IPS-18a (cell line): Measurements from ENCODE around the gene SDK2.

ENCODE experiments used
- H3K27ac ChIP-seq: one replicate; pipeline ENCODE4 v1.5.1; 2013; ENCODE audit warnings: low read length
- H3K27me3 ChIP-seq: one replicate; pipeline ENCODE4 v1.6.1; 2013; ENCODE audit warnings: mild to moderate bottlenecking, low read length; ENCODE audit not compliant: control insufficient read depth, insufficient read depth
- H3K36me3 ChIP-seq: one replicate; pipeline ENCODE4 v1.6.1; 2013; ENCODE audit warnings: low read depth, low read length; ENCODE audit not compliant: control insufficient read depth
- H3K4me1 ChIP-seq: one replicate; pipeline ENCODE4 v1.6.1; 2013; ENCODE audit warnings: low read depth, low read length; ENCODE audit not compliant: control insufficient read depth
- H3K4me3 ChIP-seq: one replicate; pipeline ENCODE4 v1.5.1; 2013; ENCODE audit warnings: low read length
- H3K9ac ChIP-seq: one replicate; pipeline ENCODE4 v1.6.1; 2013; ENCODE audit warnings: mild to moderate bottlenecking, low read length, moderate library complexity
- H3K9me3 ChIP-seq: one replicate; pipeline ENCODE4 v1.6.1; 2013; ENCODE audit warnings: low read depth, low read length; ENCODE audit not compliant: control insufficient read depth

The SDK2 gene

DNA sequence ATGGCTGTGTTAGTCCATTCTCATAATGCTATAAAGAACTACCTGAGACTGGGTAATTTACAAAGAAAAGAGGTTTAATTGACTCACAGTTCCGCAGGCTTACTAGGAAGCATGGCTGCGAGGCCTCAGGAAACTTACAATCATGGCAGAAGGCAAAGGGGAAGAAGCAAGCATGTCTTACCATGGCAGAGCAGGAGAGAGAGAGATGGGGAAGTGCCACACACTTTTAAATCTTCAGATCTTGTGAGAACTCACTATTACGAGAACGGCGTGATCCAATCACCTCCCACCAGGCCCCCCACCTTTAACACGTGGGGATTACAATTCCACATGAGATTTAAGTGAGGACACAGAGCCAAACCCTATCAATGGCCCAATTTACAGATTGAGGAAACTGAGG lies 96.5 kb downstream of the SDK2 start:
- Histone ChIP-seq H3K27me3 (no peaks in the 10 kb centered on the region), H3K9ac (no peak overlapping the region), H3K4me3 (no peak overlapping the region), H3K4me1 (peaks cover 11% of the 10 kb centered on the region), H3K9me3 (no peaks in the 10 kb centered on the region), H3K36me3 (no peaks in the 10 kb centered on the region), H3K27ac (no peak overlapping the region)

DNA sequence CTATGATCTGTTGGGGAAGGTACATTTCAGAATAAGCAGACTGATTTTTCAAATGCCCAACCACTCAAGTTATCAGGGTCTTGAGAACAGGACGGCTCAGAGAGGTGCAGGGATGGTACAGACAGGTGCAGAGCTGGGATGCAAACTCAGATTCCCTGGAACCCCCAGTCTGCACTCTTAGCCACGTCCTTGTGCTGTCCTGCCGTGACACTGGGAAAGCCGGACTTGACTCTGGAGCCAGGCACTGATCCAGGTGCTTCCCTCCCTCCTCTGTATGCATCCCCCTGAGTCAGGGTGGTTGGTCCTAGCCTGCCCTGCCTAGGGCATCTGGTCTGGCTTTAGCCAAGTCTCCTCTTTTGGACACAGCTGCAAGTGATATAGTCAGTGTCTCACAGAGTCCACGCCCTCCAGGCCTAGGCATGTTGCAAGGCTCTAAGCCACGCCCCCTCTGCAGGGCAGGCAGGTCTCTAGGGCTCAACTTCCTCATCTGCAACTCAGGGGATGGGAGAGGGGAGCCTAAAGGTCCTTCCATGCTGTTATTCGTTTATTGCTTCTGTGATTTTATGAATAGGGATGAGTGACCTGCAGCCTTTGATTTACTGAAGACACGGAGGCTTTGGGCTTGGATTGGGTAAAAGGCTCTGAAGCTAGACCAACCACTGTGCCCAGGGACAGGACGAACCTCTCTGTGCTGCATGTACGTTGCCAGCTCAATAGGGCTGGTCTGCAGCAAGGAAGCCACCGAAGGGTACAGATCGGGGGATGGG lies 97.3 kb downstream of the SDK2 start:
- Histone ChIP-seq H3K4me3 (no peak overlapping the region), H3K9ac (no peak overlapping the region), H3K4me1 (peaks cover 11% of the 10 kb centered on the region), H3K9me3 (no peaks in the 10 kb centered on the region), H3K27me3 (no peaks in the 10 kb centered on the region), H3K27ac (no peak overlapping the region), H3K36me3 (no peaks in the 10 kb centered on the region)

DNA sequence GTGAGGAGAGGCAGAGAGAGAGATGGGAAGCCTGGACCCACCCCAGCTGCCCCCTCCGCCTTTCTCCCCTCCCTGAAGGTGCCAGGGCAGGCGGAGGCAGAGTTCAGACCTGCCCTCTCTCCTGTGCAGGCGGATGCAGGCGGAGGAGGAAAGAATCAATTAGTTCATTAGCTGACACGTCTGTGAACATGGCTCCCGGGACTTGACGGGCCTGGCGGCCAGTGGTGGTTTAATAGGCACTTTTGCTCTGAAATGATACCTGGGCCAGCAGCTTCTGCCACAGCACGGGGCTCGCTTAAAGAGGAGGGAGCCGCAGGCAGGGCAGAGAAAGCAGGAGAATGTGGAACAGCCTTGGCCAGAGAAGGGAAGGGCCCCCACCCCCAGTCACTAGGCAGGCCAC lies 98.1 kb downstream of the SDK2 start:
- no peak overlapping the region for H3K9ac ChIP-seq
- peaks cover 16% of the 10 kb centered on the region for H3K4me1 ChIP-seq
- no peak overlapping the region for H3K27ac ChIP-seq
- no peaks in the 10 kb centered on the region for H3K27me3 ChIP-seq
- H3K9me3 ChIP-seq = no peaks in the 10 kb centered on the region
- no peaks in the 10 kb centered on the region for H3K36me3 ChIP-seq
- H3K4me3 ChIP-seq = no peak overlapping the region

DNA sequence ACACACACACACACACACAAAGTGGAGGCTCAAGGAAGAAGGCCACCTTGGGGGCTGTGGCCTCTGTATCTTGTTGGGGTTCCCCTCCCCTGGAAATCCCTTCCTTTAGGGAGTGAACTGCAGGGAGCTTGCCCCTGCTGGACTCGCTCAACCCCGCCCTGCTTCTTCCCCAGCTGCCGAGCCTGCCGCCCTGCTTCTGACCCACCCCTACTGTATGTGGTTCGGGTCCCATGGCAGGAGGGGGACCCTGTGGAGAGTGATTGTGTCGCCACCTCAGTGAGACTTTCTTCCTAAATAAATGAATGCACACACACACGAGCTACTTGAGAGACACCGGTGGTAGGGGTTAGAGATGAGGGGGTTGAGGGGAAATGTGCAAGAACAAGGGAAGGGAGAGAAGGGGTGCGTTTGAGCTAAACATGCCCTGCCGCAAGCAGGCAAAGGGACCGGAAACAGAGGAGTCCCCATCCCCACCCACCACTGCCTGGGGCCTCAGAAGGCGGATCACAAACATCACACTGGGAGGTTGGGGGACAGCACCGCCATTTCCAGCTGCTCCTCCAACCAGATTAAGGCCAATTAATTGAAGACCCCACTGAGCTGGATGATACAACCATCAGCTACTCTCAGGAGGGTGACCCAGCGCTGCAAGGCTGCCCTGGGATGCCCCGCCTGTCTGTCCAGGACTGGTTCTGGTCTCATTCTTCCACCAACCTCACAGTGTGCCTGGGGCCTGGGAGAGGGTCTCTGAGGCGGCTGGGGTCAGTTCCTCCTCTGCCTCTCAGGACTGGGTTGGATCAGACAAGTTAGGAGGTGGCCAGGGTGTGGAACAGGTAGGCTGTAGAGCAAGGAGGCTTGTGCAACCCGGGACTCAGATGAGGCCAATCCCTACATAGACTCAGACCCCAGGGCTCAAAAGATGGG lies 98.9 kb downstream of the SDK2 start:
- no peaks in the 10 kb centered on the region for H3K27me3 ChIP-seq
- no peaks in the 10 kb centered on the region for H3K9me3 ChIP-seq
- peaks cover 16% of the 10 kb centered on the region for H3K4me1 ChIP-seq
- no peaks in the 10 kb centered on the region for H3K36me3 ChIP-seq
- H3K4me3 ChIP-seq = no peak overlapping the region
- no peak overlapping the region for H3K9ac ChIP-seq
- H3K27ac ChIP-seq = no peak overlapping the region

DNA sequence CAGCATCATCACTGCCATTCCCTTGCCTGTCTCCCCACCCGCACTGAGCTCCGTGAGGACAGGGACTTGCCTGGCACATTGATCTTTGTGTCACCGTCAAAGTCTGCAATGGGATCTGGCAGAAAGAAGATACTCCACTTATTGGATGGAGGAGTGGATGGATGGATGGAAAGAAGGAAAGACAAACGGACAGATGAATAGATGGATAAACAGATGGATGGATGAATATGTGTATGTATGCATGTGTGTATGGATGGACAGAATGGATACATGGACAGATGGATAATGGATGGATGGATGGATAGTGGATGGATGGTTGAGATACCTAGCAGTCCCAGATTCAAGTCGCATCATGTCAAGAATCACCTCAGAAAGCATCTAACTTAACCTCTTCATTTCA lies 99.9 kb downstream of the SDK2 start:
- Histone ChIP-seq H3K36me3 (no peaks in the 10 kb centered on the region), H3K4me3 (no peak overlapping the region), H3K4me1 (peaks cover 16% of the 10 kb centered on the region), H3K27me3 (no peaks in the 10 kb centered on the region), H3K27ac (no peak overlapping the region), H3K9me3 (no peaks in the 10 kb centered on the region), H3K9ac (no peak overlapping the region)

DNA sequence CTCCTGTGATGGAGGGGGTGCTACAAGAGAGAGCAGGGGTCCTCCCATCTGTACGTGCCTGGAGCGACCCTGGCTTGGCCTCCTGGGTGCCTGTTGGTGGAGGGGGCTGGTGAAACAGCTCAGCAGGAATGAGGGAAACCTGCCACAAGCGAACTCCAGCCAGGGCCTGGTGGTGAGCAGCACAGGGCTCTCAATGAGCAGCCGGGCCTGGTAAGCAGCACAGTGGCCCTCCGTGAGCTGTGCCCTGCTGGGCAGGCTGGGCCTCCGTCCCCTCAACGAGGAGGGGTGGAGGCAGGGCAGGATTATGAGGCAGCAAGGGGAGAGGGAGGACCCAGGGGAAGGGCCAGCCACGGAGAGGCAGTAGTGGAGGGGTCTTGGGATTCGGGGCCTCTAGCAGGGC lies 101.9 kb downstream of the SDK2 start:
- H3K27me3 ChIP-seq = no peaks in the 10 kb centered on the region
- H3K36me3 ChIP-seq = no peaks in the 10 kb centered on the region
- H3K9ac ChIP-seq = no peak overlapping the region
- no peaks in the 10 kb centered on the region for H3K9me3 ChIP-seq
- no peak overlapping the region for H3K27ac ChIP-seq
- no peak overlapping the region for H3K4me3 ChIP-seq
- peaks cover 17% of the 10 kb centered on the region for H3K4me1 ChIP-seq

DNA sequence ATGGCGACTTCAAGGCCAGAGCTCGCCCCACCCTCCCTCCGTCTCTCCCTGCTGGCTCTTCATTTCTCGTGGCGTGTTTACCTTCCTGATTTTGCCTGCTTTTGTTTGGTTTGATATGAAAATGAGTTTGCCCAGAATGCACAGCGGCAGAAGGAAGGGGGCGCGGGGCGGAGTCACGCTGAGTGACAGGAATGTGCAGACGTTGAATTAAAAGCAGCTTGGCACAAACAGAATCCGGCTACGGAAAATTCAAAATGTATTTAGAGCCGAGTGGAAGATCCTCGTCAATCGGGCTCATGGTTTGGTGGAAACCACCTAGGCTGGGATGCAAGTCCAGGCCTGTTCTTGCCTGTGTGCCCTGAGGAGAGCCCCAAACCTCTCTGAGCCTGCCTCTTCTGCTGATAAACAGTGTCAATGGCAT lies 102.7 kb downstream of the SDK2 start:
- no peak overlapping the region for H3K9ac ChIP-seq
- H3K36me3 ChIP-seq = no peaks in the 10 kb centered on the region
- H3K4me3 ChIP-seq = no peak overlapping the region
- H3K9me3 ChIP-seq = no peaks in the 10 kb centered on the region
- no peak overlapping the region for H3K27ac ChIP-seq
- H3K27me3 ChIP-seq = no peaks in the 10 kb centered on the region
- peaks cover 14% of the 10 kb centered on the region for H3K4me1 ChIP-seq

DNA sequence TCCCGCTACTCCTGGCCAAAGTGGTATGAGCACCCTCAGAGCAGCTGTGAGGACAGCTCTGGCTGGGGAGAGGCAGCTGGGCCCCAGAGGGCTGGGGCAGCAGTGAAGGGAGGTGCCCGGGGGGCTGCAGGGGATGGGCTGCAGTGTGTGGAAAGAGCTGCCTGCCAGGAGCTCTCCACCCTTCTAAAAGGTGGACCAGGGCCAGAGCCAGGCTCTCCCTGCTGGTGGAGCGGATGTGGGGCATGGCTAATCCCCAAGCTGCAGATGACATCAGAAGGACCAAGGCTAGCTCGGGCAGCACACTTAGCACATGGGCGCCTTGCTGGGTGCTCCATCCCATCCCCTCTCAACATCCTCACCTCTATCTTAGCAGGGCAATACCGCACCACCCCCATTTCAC lies 103.1 kb downstream of the SDK2 start:
- Histone ChIP-seq H3K4me3 (no peak overlapping the region), H3K27me3 (no peaks in the 10 kb centered on the region), H3K27ac (no peak overlapping the region), H3K9me3 (no peaks in the 10 kb centered on the region), H3K36me3 (no peaks in the 10 kb centered on the region), H3K4me1 (peaks cover 12% of the 10 kb centered on the region), H3K9ac (no peak overlapping the region)

DNA sequence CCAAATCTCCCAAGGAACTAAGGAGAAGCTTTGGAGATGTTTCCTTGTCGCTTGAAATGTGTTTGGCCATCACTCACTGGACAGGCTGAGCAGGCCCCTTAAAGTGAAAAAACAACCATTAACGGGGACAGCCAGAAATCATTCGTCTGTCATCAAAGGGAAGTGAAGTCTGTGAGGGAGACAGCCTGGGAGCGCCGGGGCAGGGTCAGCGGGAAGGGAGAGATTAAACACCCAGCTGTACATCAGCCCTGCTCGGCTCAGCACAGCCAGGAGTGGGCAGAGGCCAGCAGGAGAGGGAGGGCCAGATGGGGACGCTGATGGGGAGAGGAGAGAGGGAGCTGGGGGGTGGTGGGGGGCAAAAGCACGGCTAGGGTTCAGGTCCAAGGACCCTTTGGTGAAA lies 105.1 kb downstream of the SDK2 start:
- no peaks in the 10 kb centered on the region for H3K36me3 ChIP-seq
- H3K9ac ChIP-seq = no peak overlapping the region
- H3K9me3 ChIP-seq = no peaks in the 10 kb centered on the region
- H3K27me3 ChIP-seq = no peaks in the 10 kb centered on the region
- H3K27ac ChIP-seq = no peak overlapping the region
- no peak overlapping the region for H3K4me3 ChIP-seq
- peaks cover 16% of the 10 kb centered on the region for H3K4me1 ChIP-seq

DNA sequence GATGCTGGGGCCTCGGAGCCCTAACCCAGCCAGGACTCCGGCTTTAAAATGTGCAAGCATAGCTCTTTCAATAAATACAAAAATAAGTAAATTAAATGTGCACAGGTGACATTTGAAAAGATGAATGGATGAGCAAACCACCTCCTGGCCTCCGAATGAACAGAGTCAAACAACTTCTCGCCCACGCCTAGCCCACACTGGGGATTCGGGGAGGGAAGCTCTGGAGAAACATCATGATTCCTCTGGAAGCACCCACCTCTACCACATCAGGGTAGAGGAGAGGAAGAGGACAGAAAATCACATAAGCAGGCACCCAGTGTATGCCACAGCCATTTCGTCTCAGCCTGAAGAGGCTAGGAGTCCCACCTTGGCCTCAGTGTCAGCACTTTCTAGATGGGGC lies 105.8 kb downstream of the SDK2 start:
- no peaks in the 10 kb centered on the region for H3K9me3 ChIP-seq
- no peak overlapping the region for H3K4me3 ChIP-seq
- no peaks in the 10 kb centered on the region for H3K36me3 ChIP-seq
- H3K9ac ChIP-seq = no peak overlapping the region
- no peaks in the 10 kb centered on the region for H3K27me3 ChIP-seq
- peaks cover 18% of the 10 kb centered on the region for H3K4me1 ChIP-seq
- no peak overlapping the region for H3K27ac ChIP-seq

DNA sequence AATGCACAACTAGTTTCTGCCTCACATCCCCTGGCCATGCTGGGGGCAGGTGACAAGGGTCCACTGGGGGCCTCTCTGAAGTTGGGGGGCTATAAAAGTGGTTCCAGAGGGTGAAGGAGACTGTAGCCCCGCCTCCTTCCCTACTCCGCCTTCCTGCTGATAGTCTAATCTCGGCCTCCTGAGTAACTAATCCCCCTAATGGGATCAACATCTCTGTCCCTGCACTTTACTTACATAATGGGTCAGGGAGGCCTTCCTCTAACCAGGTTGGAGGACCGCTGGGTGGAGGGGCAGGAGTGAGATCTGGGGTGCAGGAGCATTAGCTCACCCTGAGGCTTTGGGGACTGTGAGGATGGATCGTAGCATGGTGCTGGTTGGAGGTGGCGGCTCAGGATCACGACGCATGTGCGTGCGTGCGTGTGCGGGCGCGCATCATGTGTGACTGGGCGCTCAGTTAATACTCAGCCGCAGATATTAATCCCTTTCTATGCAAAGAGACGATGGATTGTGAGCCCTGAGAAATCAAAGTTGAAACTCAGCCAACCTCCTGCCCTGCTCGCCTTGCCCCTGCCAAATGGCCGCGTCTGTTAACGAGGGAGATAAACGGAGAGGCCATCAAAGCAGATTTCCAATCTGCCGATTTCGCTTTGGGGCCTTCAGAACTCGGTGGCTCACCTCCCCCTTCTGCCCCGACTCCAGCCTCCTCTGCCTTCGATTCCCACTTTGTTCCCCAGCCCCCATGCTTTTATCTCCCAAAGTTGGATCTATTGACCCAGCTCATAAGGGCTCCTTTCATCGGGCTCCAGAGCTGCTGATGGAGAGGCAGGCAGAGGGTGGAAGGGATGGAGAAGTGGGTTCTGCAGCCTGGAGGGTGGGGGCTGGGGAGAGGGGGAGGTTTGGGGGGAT lies 107.3 kb downstream of the SDK2 start:
- Histone ChIP-seq H3K4me1 (peaks cover 18% of the 10 kb centered on the region), H3K36me3 (no peaks in the 10 kb centered on the region), H3K27me3 (no peaks in the 10 kb centered on the region), H3K4me3 (no peak overlapping the region), H3K9ac (no peak overlapping the region), H3K27ac (no peak overlapping the region), H3K9me3 (no peaks in the 10 kb centered on the region)
